Uterus (tissue), 2 donors: ENCODE results near the gene STARD3NL.

Experiments used
- CTCF ChIP-seq, 4 experiments: fragments of 200-600 bp in 2 of 4; fragments of 450-650 bp in 2 of 4; sonication (generic) in 2 of 4; IDR thresholded peaks; one replicate each; pipeline ENCODE4 v1.5.1; 2016 to 2019; ENCODE audit warnings: antibody characterized with exemption in 4 of 4, mild to moderate bottlenecking in 2 of 4, moderate library complexity in 1 of 4
- POLR2A ChIP-seq, 2 donors: fragments of 450-650 bp; IDR thresholded peaks; one replicate each; pipeline ENCODE4 v1.6.1; 2016; ENCODE audit warnings: antibody characterized with exemption in 2 of 2, mild to moderate bottlenecking in 1 of 2, moderate library complexity in 1 of 2

- peak in 1 of 4 experiments; percentile 17 for TF ChIP-seq CTCF (IDR thresholded peaks at IDR 0.05)
- no peak for TF ChIP-seq POLR2A (IDR thresholded peaks at IDR 0.05)
Measured at GRCh38 chr7:38178695-38179344, 775 bp downstream of the STARD3NL start.
